Fibroblast of the conjunctiva (primary cell): ENCODE data around the gene S100A8.

Experiments used
- DNase-seq: peaks from one replicate; pipeline ENCODE4 v3.0.0-alpha.2; 2010; ENCODE audit warnings: low read depth

Gene S100A8

DNA sequence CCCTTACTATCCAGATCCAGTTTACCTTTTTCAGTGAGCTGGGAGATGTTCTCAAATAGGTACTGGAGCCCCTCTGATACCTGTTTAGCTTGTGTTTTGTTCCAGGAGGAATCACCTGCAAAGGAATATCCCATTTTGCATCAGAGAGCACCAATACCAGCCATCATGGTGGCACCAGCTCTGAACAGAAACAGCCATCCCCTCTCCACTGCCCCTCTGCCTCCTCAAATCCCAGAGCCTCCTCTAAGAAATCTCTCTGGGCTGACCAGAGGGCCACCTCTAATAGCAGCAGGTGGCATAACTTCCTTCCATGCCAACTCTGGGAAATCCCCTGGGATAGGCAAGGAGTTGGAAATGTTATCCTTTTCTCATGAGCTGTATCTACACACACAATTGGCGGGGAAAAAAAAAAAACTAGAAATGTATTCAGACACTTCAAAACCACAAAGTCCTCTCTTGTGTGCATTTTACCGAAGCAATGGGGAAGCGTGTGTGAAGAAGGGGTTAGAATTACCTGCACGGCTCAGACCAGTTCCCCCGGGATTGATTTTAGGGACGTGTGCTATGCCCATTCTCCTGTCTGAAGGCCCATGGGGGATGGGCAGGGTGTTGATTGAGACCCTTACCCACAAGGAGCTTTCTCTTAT lies 44.7 kb downstream of the S100A8 start:
- no peak for DNase-seq

DNA sequence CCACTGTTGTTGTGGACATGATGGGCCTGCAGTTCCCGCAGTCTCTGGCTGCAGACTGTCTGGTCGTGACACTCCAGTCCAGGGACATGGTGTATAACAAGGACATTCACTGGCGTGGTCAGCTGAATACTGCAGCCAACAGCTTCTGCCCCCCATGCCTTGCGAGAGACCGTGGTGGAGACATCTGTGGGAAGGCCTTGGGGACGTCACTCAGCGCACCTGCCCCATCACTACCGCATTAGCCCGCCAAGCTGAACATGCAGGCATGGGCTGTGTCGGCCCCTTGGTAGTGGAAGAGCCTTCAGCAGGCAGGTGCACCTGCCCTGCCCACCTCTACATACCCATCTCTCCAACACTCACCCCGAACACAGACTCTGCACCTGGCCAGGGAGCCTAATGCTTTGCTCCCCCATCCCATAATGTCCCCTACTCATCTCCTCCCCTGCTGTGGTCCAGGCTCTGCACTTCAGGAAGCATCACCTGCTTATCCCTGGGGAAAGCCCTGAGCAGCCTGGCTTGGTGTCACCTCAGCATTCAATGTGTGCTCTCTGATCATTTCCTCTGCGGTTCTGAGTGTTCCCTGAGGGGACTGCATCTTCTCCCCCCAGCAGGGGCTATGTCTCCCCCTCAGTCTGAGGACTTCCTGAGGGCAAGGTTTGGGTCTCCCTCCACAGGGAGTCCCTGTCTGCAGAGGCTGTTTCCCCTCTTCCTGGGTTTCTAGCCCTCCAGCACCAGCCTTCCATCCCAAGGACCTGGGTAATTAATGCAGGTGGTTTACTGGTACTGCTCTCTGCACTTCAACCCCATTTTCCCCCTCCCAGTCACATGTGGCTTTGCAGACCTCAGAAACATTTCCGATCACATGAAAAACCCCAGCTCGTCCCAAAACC lies 45.4 kb downstream of the S100A8 start:
- DNase-seq, result no peak

DNA sequence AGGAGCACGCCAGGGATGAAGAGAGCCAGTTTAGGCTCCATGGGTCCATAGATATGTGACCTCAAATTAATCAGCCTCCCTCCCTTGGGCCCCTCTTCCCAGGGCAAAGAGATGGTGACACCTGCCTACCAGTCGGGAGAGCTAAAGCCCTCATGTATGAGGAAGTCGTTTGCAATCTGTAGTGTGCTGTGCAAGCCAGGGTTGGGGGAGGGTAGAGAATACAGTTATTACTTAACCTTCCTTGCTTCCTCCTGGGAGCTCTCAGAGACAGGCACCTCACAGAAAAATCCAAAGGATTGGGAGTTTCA lies 46.2 kb downstream of the S100A8 start:
- no peak for DNase-seq

DNA sequence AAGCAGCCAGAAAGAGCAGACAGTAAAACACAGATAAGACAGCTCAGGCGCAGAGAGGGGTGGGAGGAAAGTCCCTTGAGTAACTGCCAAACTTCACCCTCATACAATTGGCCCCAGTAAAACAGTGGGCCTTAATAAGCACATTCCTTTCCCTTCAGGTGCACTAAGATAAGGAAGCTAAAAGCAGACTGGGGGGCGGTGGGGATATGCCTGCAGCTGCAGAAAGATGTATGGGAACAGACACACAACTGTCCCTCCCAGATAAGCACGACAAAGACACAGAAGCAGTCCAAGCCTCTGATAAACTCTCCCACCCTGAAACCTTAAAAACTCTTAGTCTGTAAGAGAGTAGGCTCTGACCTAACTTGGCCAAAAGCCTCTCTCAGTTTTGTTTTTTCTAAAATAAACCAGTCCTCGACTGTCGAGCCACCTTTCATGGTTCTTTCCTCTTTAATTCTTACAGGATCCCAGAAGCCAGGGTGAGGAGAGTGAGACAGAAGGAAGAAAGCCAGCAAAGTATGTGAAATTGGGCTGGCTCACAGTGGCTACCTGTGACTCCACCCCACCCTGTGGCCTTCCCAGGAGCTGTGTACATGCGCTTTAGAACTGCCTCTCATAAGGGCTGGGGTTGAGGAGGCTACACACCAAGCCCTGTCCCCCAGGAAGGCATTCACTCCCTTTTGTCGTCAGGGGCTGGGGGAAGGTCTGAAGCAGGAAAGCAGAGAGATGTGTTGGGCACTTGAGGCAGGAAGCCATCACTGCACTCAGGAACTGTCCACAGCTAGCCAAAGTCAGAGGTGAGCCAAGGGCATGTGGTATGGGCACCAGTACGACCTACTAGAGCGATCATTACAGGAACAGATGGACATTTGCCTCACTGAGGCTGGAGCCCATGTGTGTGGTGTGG lies 46.8 kb downstream of the S100A8 start:
- no peak for DNase-seq

DNA sequence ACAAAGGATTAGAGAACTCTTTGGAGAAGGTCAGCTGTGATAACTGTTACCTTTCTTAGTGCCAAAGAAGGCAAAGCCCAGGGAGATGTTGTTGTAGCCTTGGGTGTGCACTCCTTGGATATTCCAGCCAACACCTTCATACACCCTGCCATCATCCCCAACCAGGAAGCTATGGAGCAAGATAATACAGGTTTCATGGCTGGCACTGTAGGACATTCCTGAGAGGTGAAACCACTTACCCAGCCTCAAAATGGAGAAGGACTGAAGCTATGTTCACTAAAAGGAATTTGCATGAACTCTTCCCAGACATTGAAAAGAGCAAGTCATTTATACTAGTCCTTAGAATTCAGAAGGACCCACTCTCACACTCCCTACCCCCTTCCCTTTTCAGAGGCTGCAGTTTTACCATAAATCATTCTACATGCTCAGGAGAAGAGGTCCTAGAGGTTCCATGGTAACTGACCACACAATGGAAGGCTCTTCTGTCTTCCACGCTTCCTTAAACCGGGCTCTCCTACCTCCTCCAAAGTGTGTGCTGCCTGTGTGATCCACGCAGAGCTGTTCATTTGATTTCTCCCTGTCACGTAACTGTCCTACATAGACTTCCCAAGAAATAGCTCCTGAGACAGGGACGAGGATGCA lies 47.7 kb downstream of the S100A8 start:
- no peak for DNase-seq

DNA sequence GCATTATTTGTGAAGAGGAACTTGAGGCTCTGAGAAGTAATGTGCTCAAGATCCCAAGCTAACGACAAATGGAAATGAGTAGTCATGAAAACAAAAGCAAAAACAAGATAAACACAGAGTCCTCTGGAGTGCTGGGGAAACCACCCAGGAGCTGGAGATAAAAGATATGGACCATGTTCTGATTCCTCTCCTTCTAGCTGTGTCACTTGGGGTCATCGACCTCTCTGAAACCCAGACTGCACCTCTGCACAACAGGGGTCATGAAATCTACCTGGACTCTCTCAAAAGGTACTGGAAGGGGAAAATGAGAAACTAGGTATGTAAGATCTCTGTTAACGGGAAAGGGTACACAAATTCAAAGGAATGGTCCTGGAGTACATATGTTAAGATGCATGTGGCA lies 48.7 kb downstream of the S100A8 start:
- DNase-seq, result no peak

DNA sequence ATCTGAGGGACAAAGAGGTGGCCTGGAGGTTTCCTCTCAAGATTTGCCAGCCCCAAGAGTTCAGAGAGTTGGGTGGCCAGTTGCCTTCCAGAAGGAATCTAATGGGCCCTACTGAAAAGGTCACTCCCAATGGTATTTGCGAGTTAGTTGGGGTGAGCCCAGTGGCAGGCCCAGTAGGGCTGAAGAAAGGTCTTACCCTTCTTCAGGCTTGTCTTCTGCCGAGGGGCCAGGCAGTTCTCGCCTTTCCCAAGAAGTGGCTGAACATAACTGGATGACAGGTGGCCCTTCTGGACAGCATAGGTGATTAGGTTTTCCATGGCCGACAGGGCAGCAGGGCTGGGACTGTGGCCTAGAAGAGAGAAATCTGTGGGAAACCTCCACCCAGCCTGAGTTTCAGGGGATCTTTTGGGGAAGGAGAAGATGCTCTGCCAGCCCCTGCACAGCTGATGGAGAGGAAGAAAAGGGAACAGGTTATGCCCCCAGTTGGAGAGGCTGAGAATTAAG lies 49.4 kb downstream of the S100A8 start:
- no peak for DNase-seq

DNA sequence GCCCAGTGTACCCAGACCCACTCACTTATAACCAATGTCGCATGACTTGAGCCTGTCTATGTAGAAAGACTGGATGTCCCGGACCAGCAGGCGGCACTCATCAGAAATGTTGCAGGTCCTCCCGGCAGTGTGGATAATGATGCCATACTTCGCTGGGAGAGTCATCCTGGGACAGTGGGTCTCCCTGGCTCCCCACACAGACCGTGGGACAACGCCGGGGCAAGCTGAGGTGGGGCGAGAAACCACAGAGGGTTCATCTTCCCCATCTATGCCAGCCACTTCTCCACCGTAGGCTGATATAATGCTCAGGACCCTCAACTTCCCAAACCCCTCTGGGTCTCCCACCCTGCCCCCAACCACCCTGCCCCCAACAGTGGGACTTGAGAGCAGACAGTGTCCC lies 50.5 kb downstream of the S100A8 start:
- no peak for DNase-seq
